Measurements from ENCODE around the gene PCOLCE2. TPM values are rescaled to one million over a fixed set of nuclear protein-coding genes. Genes with fewer than 3 reads are reported as not detected.

Gene PCOLCE2
- total RNA-seq, 1 experiment from 2014 or later = 4.4 TPM

DNA sequence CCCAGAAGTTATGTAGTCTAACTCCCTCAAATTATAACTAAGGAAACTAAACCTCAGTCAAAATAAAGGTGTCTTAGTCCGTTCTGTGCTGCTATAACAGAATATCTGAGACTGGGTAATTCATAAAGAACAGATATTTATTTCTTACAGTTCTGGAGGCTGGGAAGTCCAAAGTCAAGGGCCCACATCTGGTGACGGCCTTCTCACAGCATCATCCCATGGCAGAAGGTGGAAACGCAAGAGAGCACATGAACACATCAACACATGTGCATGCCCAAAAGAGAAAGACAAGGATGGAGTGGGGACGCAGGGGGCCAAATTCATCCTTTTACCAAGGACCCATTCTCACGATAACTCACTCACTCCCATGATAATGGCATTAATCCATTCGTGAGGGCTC is 73.1 kb downstream of the PCOLCE2 start:
- DNase-seq (ENCODE audit: low read depth, low spot score) (no peak), ATAC-seq (no peak)
- Histone ChIP-seq H3K27me3 (ENCODE audit: insufficient read depth, low read length) (no peaks in the 10 kb centered on the region), H3K9ac (ENCODE audit: low read length) (no peak overlapping the region), H3K4me1 (ENCODE audit: control insufficient read depth in 1 of 2, insufficient read depth in 2 of 2, low read length in 2 of 2) (no peaks in the 10 kb centered on the region), H2AFZ (ENCODE audit: low read depth, low read length, poor library complexity, severe bottlenecking) (no peak overlapping the region), H3K9me2 (ENCODE audit: insufficient read depth) (no peaks in the 10 kb centered on the region), H3K4me2 (ENCODE audit: low read length) (no peak overlapping the region), H3K9me3 (ENCODE audit: control insufficient read depth in 1 of 2, insufficient read depth in 1 of 2, low read depth in 1 of 2, low read length in 2 of 2) (no peaks in the 10 kb centered on the region), H3K27ac (ENCODE audit: low read depth, low read length) (no peak overlapping the region), H3K4me3 (replicated peaks in 1 of 2; ENCODE audit: low read depth in 1 of 2, low read length in 2 of 2) (no peak overlapping the region), H3K36me3 (ENCODE audit: control insufficient read depth in 1 of 2, insufficient read depth in 2 of 2, low read length in 2 of 2) (no peaks in the 10 kb centered on the region), H4K20me1 (ENCODE audit: insufficient read depth) (no peaks in the 10 kb centered on the region), H3K79me2 (ENCODE audit: insufficient read depth, low read length) (no peaks in the 10 kb centered on the region)
- POLR2A ChIA-PET = no interaction called here
- BruUV-seq (replicated peaks) = no TSS peak
- RAD21 ChIA-PET (ENCODE audit: low non-redundant PET in 1 of 2, low total read pairs in 2 of 2, uncharacterized antibody in 2 of 2, unreplicated experiment in 2 of 2) = no interaction called here
- TF ChIP-seq SIN3A (IDR thresholded peaks at IDR 0.05; ENCODE audit: low read depth) = no peak
- TF ChIP-seq CEBPB (IDR thresholded peaks at IDR 0.05; ENCODE audit: low read depth) = no peak
- no peak for TF ChIP-seq CBX3 (IDR thresholded peaks at IDR 0.05; ENCODE audit: low read depth)
- no peak for TF ChIP-seq POLR2AphosphoS5 (IDR thresholded peaks at IDR 0.05; ENCODE audit: low read depth, low read length)
- TF ChIP-seq SP1 (IDR thresholded peaks at IDR 0.05; ENCODE audit: low read depth) = no peak
- TF ChIP-seq, protein P1, sequence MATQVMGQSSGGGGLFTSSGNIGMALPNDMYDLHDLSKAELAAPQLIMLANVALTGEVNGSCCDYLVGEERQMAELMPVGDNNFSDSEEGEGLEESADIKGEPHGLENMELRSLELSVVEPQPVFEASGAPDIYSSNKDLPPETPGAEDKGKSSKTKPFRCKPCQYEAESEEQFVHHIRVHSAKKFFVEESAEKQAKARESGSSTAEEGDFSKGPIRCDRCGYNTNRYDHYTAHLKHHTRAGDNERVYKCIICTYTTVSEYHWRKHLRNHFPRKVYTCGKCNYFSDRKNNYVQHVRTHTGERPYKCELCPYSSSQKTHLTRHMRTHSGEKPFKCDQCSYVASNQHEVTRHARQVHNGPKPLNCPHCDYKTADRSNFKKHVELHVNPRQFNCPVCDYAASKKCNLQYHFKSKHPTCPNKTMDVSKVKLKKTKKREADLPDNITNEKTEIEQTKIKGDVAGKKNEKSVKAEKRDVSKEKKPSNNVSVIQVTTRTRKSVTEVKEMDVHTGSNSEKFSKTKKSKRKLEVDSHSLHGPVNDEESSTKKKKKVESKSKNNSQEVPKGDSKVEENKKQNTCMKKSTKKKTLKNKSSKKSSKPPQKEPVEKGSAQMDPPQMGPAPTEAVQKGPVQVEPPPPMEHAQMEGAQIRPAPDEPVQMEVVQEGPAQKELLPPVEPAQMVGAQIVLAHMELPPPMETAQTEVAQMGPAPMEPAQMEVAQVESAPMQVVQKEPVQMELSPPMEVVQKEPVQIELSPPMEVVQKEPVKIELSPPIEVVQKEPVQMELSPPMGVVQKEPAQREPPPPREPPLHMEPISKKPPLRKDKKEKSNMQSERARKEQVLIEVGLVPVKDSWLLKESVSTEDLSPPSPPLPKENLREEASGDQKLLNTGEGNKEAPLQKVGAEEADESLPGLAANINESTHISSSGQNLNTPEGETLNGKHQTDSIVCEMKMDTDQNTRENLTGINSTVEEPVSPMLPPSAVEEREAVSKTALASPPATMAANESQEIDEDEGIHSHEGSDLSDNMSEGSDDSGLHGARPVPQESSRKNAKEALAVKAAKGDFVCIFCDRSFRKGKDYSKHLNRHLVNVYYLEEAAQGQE (IDR thresholded peaks at IDR 0.05; ENCODE audit: low read depth) = no peak
- no peak for TF ChIP-seq JUND (IDR thresholded peaks at IDR 0.05)
- no peak for TF ChIP-seq ELF1 (IDR thresholded peaks at IDR 0.05; ENCODE audit: borderline replicate concordance, low read depth)
- TF ChIP-seq ZFX (IDR thresholded peaks at IDR 0.05) = no peak
- TF ChIP-seq, protein P2, sequence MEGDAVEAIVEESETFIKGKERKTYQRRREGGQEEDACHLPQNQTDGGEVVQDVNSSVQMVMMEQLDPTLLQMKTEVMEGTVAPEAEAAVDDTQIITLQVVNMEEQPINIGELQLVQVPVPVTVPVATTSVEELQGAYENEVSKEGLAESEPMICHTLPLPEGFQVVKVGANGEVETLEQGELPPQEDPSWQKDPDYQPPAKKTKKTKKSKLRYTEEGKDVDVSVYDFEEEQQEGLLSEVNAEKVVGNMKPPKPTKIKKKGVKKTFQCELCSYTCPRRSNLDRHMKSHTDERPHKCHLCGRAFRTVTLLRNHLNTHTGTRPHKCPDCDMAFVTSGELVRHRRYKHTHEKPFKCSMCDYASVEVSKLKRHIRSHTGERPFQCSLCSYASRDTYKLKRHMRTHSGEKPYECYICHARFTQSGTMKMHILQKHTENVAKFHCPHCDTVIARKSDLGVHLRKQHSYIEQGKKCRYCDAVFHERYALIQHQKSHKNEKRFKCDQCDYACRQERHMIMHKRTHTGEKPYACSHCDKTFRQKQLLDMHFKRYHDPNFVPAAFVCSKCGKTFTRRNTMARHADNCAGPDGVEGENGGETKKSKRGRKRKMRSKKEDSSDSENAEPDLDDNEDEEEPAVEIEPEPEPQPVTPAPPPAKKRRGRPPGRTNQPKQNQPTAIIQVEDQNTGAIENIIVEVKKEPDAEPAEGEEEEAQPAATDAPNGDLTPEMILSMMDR (IDR thresholded peaks at IDR 0.05 in 2 of 3, conservative IDR thresholded peaks at IDR 0.05 in 1 of 3; ENCODE audit: borderline replicate concordance in 1 of 3, insufficient read depth in 1 of 3, low read depth in 2 of 3, low read length in 2 of 3) = no peak
- TF ChIP-seq, protein P3, sequence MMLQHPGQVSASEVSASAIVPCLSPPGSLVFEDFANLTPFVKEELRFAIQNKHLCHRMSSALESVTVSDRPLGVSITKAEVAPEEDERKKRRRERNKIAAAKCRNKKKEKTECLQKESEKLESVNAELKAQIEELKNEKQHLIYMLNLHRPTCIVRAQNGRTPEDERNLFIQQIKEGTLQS (IDR thresholded peaks at IDR 0.05) = no peak
- TF ChIP-seq ZNF274 (IDR thresholded peaks at IDR 0.05; ENCODE audit: low read depth, low read length) = no peak
- TF ChIP-seq RAD21 (IDR thresholded peaks at IDR 0.05; ENCODE audit: low read depth) = no peak
- no peak for TF ChIP-seq POLR2A (IDR thresholded peaks at IDR 0.05; ENCODE audit: borderline replicate concordance, extremely low read depth, insufficient read depth, insufficient read length)
- TF ChIP-seq YY1 (IDR thresholded peaks at IDR 0.05; ENCODE audit: extremely low read depth, insufficient replicate concordance, low read depth, low read length) = no peak
- TF ChIP-seq EZH2 (IDR thresholded peaks at IDR 0.05) = no peak
- TF ChIP-seq, protein P4, sequence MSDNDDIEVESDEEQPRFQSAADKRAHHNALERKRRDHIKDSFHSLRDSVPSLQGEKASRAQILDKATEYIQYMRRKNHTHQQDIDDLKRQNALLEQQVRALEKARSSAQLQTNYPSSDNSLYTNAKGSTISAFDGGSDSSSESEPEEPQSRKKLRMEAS (IDR thresholded peaks at IDR 0.05) = no peak
- no peak for TF ChIP-seq EZH2phosphoT487 (IDR thresholded peaks at IDR 0.05; ENCODE audit: borderline replicate concordance)
- no peak for TF ChIP-seq SRF (IDR thresholded peaks at IDR 0.05; ENCODE audit: low read depth)
- CTCF ChIA-PET = no interaction called here
- intact Hi-C loops (cut with micrococcal nuclease) = no loop called here

Data from HCT116 (cell line).